T-cell (primary cell): ENCODE measurements around the gene AQP11. TPM values are rescaled to one million over a fixed set of nuclear protein-coding genes. Genes with fewer than 3 reads are reported as not detected.
"Not testable (repeated sequence)": the region's sequence is repeated elsewhere in the genome, so short reads cannot be mapped to it uniquely, and the experiment has no call there.

Source experiments
- ATAC-seq, 4 experiments: fragments of 200-7000 bp in 3 of 4; fragments of 150-1000 bp in 1 of 4; cut with Tn5 transposase; replicated peaks in 1 of 4; 1 replicate in 3 of 4; 2 replicates in 1 of 4; pipeline ENCODE4 v1.10.0; 2021; ENCODE audit warnings: moderate library complexity in 3 of 4, mild to moderate bottlenecking in 2 of 4, moderate number of reproducible peaks in 1 of 4
- CTCF ChIA-PET, 2 donors: fragments of 300-600 bp; sonication (Branson Sonifier 250); formaldehyde crosslinking; loops; one replicate each; lab custom pipeline; 2022; ENCODE audit warnings: antibody characterized with exemption in 2 of 2; lab: Charles Lee
- POLR2A ChIA-PET, 2 donors: fragments of 300-600 bp; sonication (Branson Sonifier 250); formaldehyde crosslinking; loops; one replicate each; lab custom pipeline; 2022; ENCODE audit warnings: antibody characterized with exemption in 2 of 2; lab: Charles Lee
- DNase-seq, 35 experiments: peaks; one replicate each; pipeline versions ENCODE4 v3.0.0 to v3.0.0-alpha.2; 2013 to 2023
- H3K27ac ChIP-seq: one replicate; pipeline ENCODE4 v1.5.1; 2013; ENCODE audit warnings: low read length
- H3K27me3 ChIP-seq, 2 experiments: replicated peaks in 1 of 2; 1 replicate in 1 of 2; 2 replicates in 1 of 2; pipeline versions ENCODE4 v1.6.1 to v1.7.0; 2013; ENCODE audit warnings: low read length in 1 of 2, mixed read lengths in 1 of 2; ENCODE audit not compliant: control insufficient read depth in 2 of 2, insufficient read depth in 2 of 2; ENCODE audit errors: extremely low read depth in 1 of 2
- H3K36me3 ChIP-seq, 2 donors: 1 replicate in 1 of 2; 2 replicates in 1 of 2; pipeline versions ENCODE4 v1.6.1 to v1.7.0; 2013; ENCODE audit warnings: low read length in 1 of 2; ENCODE audit not compliant: control insufficient read depth in 2 of 2, insufficient read depth in 1 of 2; ENCODE audit errors: extremely low read depth in 1 of 2
- H3K4me1 ChIP-seq, 2 experiments: 1 replicate in 1 of 2; 2 replicates in 1 of 2; pipeline versions ENCODE4 v1.6.1 to v1.7.0; 2013; ENCODE audit warnings: low read length in 2 of 2, mixed read lengths in 1 of 2; ENCODE audit not compliant: insufficient read depth in 2 of 2, control insufficient read depth in 1 of 2; ENCODE audit errors: extremely low read depth in 1 of 2
- H3K4me3 ChIP-seq, 2 donors: 1 replicate in 1 of 2; 2 replicates in 1 of 2; pipeline versions ENCODE4 v1.5.1 to v1.7.0; 2013; ENCODE audit warnings: mild to moderate bottlenecking in 2 of 2, low read length in 1 of 2, moderate library complexity in 1 of 2; ENCODE audit not compliant: control insufficient read depth in 1 of 2; ENCODE audit errors: extremely low read depth in 1 of 2
- H3K9me3 ChIP-seq: 2 replicates; pipeline ENCODE4 v1.7.0; 2013
- H3K27ac Mint-ChIP-seq, 2 donors: one replicate each; pipeline ENCODE4 v1.8.0; 2020 to 2021; ENCODE audit warnings: mild to moderate bottlenecking in 2 of 2, mixed read lengths in 2 of 2
- H3K27me3 Mint-ChIP-seq, 2 donors: one replicate each; pipeline ENCODE4 v1.8.0; 2021 to 2022; ENCODE audit warnings: mixed read lengths in 2 of 2
- H3K36me3 Mint-ChIP-seq: one replicate; pipeline ENCODE4 v1.8.0; 2021; ENCODE audit warnings: mixed read lengths
- H3K4me1 Mint-ChIP-seq, 3 donors: one replicate each; pipeline ENCODE4 v1.8.0; 2020 to 2022; ENCODE audit warnings: mixed read lengths in 3 of 3, mild to moderate bottlenecking in 1 of 3
- H3K4me3 Mint-ChIP-seq, 3 donors: one replicate each; pipeline ENCODE4 v1.8.0; 2020 to 2022; ENCODE audit warnings: mild to moderate bottlenecking in 3 of 3, mixed read lengths in 3 of 3, moderate library complexity in 3 of 3
- H3K9me3 Mint-ChIP-seq, 3 donors: one replicate each; pipeline ENCODE4 v1.8.0; 2020 to 2022; ENCODE audit warnings: mixed read lengths in 3 of 3
- WGBS: methylation state at CpG from one replicate; pipeline ENCODE4 v1.1.5; 2013; ENCODE audit warnings: missing lambda C conversion rate; ENCODE audit not compliant: insufficient coverage; 5-methylcytosine and 5-hydroxymethylcytosine counted together
- total RNA-seq, 35 experiments: library from RNA in 6 of 35; stranded (reverse) in 6 of 35; fragments of 120-200 nt in 1 of 35; gene quantifications; one replicate each; pipeline versions ENCODE4 v1.2.1 to v1.2.4 and lab custom pipeline; 2013 to 2026

The AQP11 gene
- total RNA-seq, 5 donors from 2014 or later (not counting 1 experiment from before 2014, with no cell fraction given) = 0.19 to 0.49 (median 0.28) TPM; not detected in 1

GRCh38 chr11:77568306-77568705 lies 21.4 kb upstream of the AQP11 start:
- H3K4me3 ChIP-seq = no peak overlapping the region
- no peak overlapping the region for H3K4me3 Mint-ChIP-seq
- H3K27ac ChIP-seq = no peak overlapping the region
- no peaks in the 10 kb centered on the region for H3K36me3 Mint-ChIP-seq
- no peaks in the 10 kb centered on the region for H3K9me3 ChIP-seq
- no peak overlapping the region for H3K27ac Mint-ChIP-seq
- H3K4me1 Mint-ChIP-seq = no peaks in the 10 kb centered on the region
- peaks cover 0 to 11% of the 10 kb centered on the region in 2 experiments for H3K27me3 ChIP-seq
- WGBS = 71% methylated on average over 4 of the region's 4 CpGs
- no peaks in the 10 kb centered on the region for H3K4me1 ChIP-seq
- peaks cover 21 to 30% of the 10 kb centered on the region in 2 donors for H3K27me3 Mint-ChIP-seq
- POLR2A ChIA-PET = no interaction called here
- ATAC-seq (no peak), DNase-seq (no peak)
- CTCF ChIA-PET = no interaction called here
- H3K36me3 ChIP-seq = no peaks in the 10 kb centered on the region
- H3K9me3 Mint-ChIP-seq = peaks cover 0 to 9% (median 3%) of the 10 kb centered on the region in 3 donors

DNA sequence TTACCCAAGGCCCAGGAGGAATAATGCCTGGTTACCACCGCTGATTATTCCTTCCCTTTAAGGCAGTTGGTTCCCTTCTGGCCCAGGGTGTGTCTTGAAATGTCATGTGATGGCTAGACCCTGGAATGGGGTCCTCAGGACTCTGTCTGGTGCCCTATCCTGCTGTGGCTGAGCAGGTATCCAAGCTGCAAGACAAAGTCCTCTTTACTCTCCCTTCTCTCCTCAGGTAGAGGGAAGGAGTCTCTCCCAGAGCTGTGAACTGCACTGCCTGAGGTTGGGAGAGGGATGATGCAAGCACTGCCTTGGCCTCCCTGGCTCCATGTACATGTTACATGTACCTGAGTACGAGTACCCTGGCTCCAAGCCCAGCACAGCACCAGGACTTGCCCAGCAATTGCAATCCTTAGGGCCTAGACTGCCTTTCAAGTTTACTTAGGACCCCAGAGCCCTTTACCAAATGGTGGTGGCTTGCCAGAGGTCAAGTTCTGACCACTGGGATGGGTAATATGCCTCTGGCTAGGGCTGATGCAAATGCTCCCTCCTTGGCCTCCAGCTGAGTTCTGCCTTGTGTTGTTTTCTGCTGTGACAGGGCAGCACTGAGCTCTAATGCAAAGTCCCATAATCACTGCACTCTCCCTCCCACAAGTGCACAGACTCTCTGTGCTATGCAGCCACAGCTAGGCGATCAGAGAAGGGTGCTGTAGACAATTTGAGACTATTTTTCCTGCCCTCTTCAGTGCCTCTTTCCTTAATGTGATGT lies 20.7 kb upstream of the AQP11 start:
- no peaks in the 10 kb centered on the region for H3K4me1 ChIP-seq
- peaks cover 0 to 4% (median 3%) of the 10 kb centered on the region in 3 donors for H3K9me3 Mint-ChIP-seq
- no peaks in the 10 kb centered on the region for H3K36me3 Mint-ChIP-seq
- H3K9me3 ChIP-seq = no peaks in the 10 kb centered on the region
- no peak overlapping the region for H3K4me3 ChIP-seq
- no peak overlapping the region for H3K4me3 Mint-ChIP-seq
- CTCF ChIA-PET = interaction anchor here in 1 of 2 donors (0.6 kb wide), 1 partner anchor 158 kb away, joined by 4 read pairs; no protein-coding TSS in a partner anchor
- no peaks in the 10 kb centered on the region for H3K36me3 ChIP-seq
- H3K27ac Mint-ChIP-seq = no peak overlapping the region
- POLR2A ChIA-PET = no interaction called here
- WGBS = 100% methylated on average over 1 of the region's 3 CpGs
- DNase-seq (no peak), ATAC-seq (no peak)
- peaks cover 0 to 11% of the 10 kb centered on the region in 2 experiments for H3K27me3 ChIP-seq
- peaks cover 21 to 30% of the 10 kb centered on the region in 2 donors for H3K27me3 Mint-ChIP-seq
- no peaks in the 10 kb centered on the region for H3K4me1 Mint-ChIP-seq
- no peak overlapping the region for H3K27ac ChIP-seq

- no peaks in the 10 kb centered on the region for H3K4me1 ChIP-seq
- no peak overlapping the region for H3K27ac ChIP-seq
- H3K4me1 Mint-ChIP-seq = no peaks in the 10 kb centered on the region
Observed at GRCh38 chr11:77569676-77570070, 20.1 kb upstream of the AQP11 start.

DNA sequence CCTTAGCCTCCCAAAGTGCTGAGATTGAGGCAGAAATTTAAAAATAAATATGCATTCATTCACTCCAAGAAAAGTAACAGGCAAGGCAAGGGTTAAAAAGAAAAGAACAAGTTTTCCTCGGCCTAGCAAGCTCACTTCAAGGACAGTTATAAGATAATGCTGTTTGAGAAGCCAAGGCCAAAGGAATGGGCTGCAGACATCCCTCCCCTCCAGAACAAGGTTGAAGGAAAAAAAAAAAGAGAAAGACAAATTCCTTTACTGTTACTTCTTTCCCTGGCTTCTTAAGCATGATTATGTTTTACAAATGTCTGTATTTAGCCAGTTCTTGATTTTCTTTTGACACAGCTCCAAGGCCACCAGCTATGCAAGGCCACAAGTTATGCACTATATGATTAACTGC lies 18.9 kb upstream of the AQP11 start:
- H3K27ac ChIP-seq, H3K4me1 ChIP-seq, H3K4me3 Mint-ChIP-seq, H3K4me3 ChIP-seq, H3K36me3 Mint-ChIP-seq, H3K9me3 ChIP-seq, H3K9me3 Mint-ChIP-seq, POLR2A ChIA-PET, ATAC-seq, H3K27ac Mint-ChIP-seq, DNase-seq, H3K4me1 Mint-ChIP-seq, H3K36me3 ChIP-seq: not testable (repeated sequence)
- peaks cover 0 to 11% of the 10 kb centered on the region in 2 experiments for H3K27me3 ChIP-seq
- peaks cover 21% of the 10 kb centered on the region in 2 donors for H3K27me3 Mint-ChIP-seq
- CTCF ChIA-PET = interaction anchor here (0.6 to 0.7 kb wide), 2 partner anchors 57 to 681 kb away, joined by 3 read pairs; no protein-coding TSS in a partner anchor
- no CpG with 5 or more reads among the region's 1 CpG for WGBS

More at GRCh38 chr11:77569676-77570070, 20.1 kb upstream of the AQP11 start:
- DNase-seq (no peak), ATAC-seq (no peak)
- H3K36me3 Mint-ChIP-seq = no peaks in the 10 kb centered on the region
- H3K9me3 ChIP-seq = no peaks in the 10 kb centered on the region
- no peak overlapping the region for H3K4me3 Mint-ChIP-seq
- no peak overlapping the region for H3K27ac Mint-ChIP-seq
- ChIA-PET CTCF (interaction anchor here in 1 of 2 donors (0.6 kb wide), 1 partner anchor 157 kb away, joined by 4 read pairs; no protein-coding TSS in a partner anchor), POLR2A (no interaction called here)
- H3K27me3 Mint-ChIP-seq = peaks cover 21 to 26% of the 10 kb centered on the region in 2 donors
- H3K9me3 Mint-ChIP-seq = peaks cover 0 to 3% (median 0%) of the 10 kb centered on the region in 3 donors
- peaks cover 0 to 11% of the 10 kb centered on the region in 2 experiments for H3K27me3 ChIP-seq
- no CpG with 5 or more reads among the region's 2 CpGs for WGBS
- no peak overlapping the region for H3K4me3 ChIP-seq
- no peaks in the 10 kb centered on the region for H3K36me3 ChIP-seq

DNA sequence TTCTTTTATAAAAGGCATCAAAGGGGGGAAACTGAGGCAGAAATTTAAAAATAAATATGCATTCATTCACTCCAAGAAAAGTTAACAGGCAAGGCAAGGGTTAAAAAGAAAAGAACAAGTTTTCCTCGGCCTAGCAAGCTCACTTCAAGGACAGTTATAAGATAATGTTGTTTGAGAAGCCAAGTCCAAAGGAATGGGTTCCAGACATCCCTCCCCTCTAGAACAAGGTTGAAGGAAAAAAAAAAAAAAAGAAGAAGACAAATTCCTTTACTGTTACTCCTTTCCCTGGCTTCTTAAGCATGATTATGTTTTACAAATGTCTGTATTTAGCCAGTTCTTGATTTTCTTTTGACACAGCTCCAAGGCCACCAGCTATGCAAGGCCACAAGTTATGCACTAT lies 14.3 kb upstream of the AQP11 start:
- DNase-seq, H3K36me3 Mint-ChIP-seq, H3K4me1 Mint-ChIP-seq, H3K4me1 ChIP-seq, CTCF ChIA-PET, H3K27ac ChIP-seq, POLR2A ChIA-PET, H3K27ac Mint-ChIP-seq, H3K9me3 ChIP-seq, H3K9me3 Mint-ChIP-seq, H3K27me3 Mint-ChIP-seq, H3K4me3 ChIP-seq, H3K27me3 ChIP-seq, H3K4me3 Mint-ChIP-seq, H3K36me3 ChIP-seq, ATAC-seq: not testable (repeated sequence)
- WGBS = no CpG with 5 or more reads among the region's 1 CpG

GRCh38 chr11:77580712-77581337 lies 8.9 kb upstream of the AQP11 start:
- no peaks in the 10 kb centered on the region for H3K4me1 ChIP-seq
- WGBS = no CpG with 5 or more reads among the region's 5 CpGs
- H3K4me3 ChIP-seq = no peak overlapping the region
- no peak overlapping the region for H3K27ac ChIP-seq
- ChIA-PET POLR2A (no interaction called here), CTCF (no interaction called here)
- Mint-ChIP-seq H3K36me3 (no peaks in the 10 kb centered on the region), H3K27me3 (peaks cover 8 to 11% of the 10 kb centered on the region in 2 donors), H3K27ac (no peak overlapping the region), H3K9me3 (peaks cover 0 to 13% (median 4%) of the 10 kb centered on the region in 3 donors), H3K4me1 (no peaks in the 10 kb centered on the region), H3K4me3 (no peak overlapping the region)
- ATAC-seq = no peak
- no peaks in the 10 kb centered on the region for H3K36me3 ChIP-seq
- H3K9me3 ChIP-seq = no peaks in the 10 kb centered on the region
- no peak for DNase-seq
- no peaks in the 10 kb centered on the region for H3K27me3 ChIP-seq
